ENCODE data around the gene NKAP. TPM values are rescaled to one million over a fixed set of nuclear protein-coding genes. Genes with fewer than 3 reads are reported as not detected.
A peak's percentile ranks its signal among the peaks of the same experiment; 100 is the strongest.
"Not testable (repeated sequence)": the region's sequence is repeated elsewhere in the genome, so short reads cannot be mapped to it uniquely, and the experiment has no call there.

Gene NKAP
- total RNA-seq, 1 donor, result 3.9 TPM

DNA sequence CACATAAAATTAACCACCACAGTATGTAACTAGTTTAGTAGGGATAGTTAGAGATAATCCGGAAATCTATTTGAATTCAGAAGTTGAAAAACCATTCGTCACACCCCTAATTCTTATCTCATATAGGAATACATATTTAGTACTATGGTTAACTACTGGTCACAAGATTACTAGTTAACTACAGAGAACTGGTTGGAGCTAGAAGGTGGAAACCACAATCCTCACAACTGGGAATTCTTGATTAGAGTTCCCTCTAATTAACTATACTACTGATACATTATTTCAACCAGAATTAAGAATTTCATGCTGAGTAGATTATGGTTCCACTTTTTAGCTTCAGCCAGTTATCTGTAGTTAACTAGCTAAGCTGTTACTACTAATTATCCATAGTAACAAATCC lies 39.9 kb upstream of the NKAP start:
- no peak overlapping the region for H3K4me3 ChIP-seq (ENCODE audit: low read depth, low read length)
- TF ChIP-seq, protein P1, sequence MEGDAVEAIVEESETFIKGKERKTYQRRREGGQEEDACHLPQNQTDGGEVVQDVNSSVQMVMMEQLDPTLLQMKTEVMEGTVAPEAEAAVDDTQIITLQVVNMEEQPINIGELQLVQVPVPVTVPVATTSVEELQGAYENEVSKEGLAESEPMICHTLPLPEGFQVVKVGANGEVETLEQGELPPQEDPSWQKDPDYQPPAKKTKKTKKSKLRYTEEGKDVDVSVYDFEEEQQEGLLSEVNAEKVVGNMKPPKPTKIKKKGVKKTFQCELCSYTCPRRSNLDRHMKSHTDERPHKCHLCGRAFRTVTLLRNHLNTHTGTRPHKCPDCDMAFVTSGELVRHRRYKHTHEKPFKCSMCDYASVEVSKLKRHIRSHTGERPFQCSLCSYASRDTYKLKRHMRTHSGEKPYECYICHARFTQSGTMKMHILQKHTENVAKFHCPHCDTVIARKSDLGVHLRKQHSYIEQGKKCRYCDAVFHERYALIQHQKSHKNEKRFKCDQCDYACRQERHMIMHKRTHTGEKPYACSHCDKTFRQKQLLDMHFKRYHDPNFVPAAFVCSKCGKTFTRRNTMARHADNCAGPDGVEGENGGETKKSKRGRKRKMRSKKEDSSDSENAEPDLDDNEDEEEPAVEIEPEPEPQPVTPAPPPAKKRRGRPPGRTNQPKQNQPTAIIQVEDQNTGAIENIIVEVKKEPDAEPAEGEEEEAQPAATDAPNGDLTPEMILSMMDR (IDR thresholded peaks at IDR 0.05; ENCODE audit: insufficient read depth, low read depth, low read length), result no peak
- no peak for DNase-seq (ENCODE audit: low read depth)

DNA sequence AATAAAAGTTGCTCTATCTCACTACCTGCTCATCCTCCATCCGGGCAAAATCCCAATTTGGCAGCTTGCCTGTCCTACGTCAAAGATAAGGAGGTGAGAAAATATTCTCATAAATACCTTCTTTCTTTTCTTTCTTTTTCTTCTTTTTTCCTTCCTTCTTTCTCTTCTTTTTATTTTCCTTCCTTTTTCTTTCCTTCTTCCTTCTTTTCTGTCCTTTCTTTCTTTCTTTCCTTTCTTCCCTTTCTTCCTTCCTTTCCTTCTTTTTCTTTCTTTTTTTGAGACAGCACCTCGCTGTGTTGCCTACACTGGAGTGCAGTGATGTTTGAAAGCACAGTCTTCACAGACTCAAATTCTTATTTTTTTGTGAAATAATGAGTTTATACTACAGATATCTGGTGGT lies 38.6 kb upstream of the NKAP start:
- H3K4me3 ChIP-seq (ENCODE audit: low read depth, low read length), result no peak overlapping the region

DNA sequence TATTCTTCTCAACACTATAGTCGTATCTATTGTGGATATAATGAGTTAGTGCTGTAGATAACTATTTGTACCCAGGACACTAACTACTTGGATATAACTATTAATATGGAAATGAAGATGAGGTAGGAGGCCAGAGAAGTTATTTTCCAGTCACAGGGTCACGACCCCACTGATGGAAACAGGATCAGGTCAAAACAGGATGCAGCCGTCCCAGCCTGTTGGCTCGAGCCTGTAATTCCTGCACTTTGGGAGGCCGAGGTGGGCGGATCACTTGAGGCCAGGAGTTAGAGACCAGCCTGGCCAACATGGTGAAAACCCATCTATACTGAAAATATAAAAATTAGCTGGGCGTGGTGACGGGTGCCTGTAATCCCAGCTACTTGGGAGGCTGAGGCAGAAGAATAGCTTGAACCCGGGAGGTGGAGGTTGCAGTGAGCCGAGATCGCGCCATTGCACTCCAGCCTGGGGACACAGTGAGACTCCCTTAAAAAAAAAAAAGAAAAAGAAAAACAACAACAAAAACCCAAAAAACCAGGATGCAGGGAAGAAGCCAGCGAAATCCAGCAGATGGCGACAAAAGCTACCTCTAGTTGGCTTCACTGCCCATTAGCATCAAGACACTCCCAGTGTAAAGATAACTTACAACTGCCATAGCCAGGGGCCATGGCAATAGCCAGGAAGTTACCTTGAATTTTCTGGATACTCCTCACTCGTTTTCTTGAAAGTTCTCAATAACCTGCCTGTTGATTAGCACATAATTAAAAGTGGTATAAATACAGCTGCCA lies 37.9 kb upstream of the NKAP start:
- TF ChIP-seq, protein P1 (IDR thresholded peaks at IDR 0.05; ENCODE audit: insufficient read depth, low read depth, low read length), result peak; percentile 54
- peak; percentile 18 for DNase-seq (ENCODE audit: low read depth)
- no peak overlapping the region for H3K4me3 ChIP-seq (ENCODE audit: low read depth, low read length)

More for the DNA sequence above, 38.6 kb upstream of the NKAP start:
- TF ChIP-seq, protein P1 (IDR thresholded peaks at IDR 0.05; ENCODE audit: insufficient read depth, low read depth, low read length), result no peak
- DNase-seq (ENCODE audit: low read depth), result no peak

DNA sequence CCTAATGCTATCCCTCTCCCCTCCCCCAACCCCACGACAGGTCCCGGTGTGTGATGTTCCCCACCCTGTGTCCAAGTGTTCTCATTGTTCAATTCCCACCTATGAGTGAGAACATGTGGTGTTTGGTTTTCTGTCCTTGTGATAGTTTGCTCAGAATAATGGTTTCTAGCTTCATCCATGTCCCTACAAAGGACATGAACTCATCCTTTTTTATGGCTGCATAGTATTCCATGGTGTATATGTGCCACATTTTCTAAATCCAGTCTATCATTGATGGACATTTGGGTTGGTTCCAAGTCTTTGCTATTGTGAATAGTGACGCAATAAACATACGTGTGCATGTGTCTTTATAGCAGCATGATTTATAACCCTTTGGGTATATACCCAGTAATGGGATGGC lies 33.6 kb upstream of the NKAP start:
- not testable (repeated sequence) for H3K4me3 ChIP-seq (ENCODE audit: low read depth, low read length); DNase-seq (ENCODE audit: low read depth)

DNA sequence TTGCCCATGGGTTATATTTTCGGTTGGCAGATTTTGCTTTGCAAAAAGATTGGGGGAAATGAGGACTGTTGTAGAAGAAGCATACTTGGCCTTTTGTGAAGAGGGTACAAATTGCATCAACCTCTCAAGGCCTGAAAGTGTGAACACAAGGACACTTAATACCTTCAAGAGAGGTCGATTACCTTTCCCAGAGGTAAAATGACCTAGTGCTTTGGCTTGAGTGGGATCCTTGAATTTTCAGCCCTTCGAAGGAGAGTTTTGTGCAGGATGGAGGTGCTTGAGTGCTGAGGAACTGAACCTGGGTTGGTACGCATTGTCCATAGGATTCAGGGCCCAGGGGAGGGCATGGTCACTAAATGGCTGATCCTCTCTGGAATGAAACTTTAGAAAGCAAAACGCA lies 27.6 kb upstream of the NKAP start:
- no peak for DNase-seq (ENCODE audit: low read depth)
- no peak overlapping the region for H3K4me3 ChIP-seq (ENCODE audit: low read depth, low read length)
- TF ChIP-seq, protein P1 (IDR thresholded peaks at IDR 0.05; ENCODE audit: insufficient read depth, low read depth, low read length), result no peak

DNA sequence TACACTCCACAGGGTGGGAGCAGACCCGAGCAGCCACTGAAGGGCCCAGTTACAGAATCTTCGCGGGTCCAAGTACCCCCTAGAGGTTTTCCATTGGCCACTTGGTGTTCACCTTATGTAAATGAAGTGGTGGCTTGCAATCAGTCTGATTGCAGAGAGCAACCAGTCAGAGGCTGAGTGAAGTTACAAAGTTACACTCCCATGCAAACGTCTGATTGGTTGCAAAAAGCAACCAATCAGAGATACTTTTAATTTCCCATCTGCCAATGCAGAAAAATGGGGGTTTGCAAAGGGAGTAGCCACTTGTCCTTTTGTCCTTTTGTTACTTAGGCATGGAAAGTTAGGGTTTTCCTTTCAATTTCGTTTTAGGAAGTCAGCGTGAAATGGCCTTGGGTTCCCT lies 27.0 kb upstream of the NKAP start:
- TF ChIP-seq, protein P1 (IDR thresholded peaks at IDR 0.05; ENCODE audit: insufficient read depth, low read depth, low read length), result no peak
- no peak overlapping the region for H3K4me3 ChIP-seq (ENCODE audit: low read depth, low read length)
- no peak for DNase-seq (ENCODE audit: low read depth)

DNA sequence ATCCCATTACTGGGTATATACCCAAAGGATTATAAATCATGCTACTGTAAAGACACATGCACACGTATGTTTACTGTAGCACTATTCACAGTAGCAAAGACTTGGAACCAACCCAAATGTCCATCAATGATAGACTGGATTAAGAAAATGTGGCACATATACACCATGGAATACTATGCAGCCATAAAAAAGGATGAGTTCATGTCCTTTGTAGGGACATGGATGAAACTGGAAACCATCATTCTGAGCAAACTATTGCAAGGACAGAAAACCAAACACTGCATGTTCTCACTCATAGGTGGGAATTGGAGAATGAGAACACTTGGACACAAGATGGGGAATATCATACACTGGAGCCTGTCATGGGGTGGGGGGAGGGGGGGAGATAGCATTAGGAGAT lies 23.3 kb upstream of the NKAP start:
- not testable (repeated sequence) for H3K4me3 ChIP-seq (ENCODE audit: low read depth, low read length); DNase-seq (ENCODE audit: low read depth)

DNA sequence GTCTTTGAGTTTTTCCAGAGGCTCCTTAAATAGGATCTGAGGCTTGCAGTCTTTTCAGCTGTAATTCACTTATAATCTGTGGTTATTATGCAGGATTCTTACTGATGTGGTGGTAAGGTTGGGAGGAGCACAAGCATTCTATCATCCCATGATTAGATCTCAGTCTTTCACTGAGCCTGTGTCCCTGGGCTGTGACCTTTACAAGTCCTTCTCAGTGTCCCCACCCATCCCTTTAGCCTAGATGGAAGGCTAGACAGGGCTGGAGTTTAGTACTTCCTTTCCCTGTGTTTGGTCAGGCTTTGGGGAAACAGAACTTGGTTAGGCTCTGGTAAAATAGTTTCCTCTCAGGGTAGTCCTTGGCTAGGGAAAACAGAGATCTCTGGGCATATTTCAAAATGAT lies 17.1 kb upstream of the NKAP start:
- TF ChIP-seq, protein P1 (IDR thresholded peaks at IDR 0.05; ENCODE audit: insufficient read depth, low read depth, low read length), result no peak
- DNase-seq (ENCODE audit: low read depth), result no peak
- no peak overlapping the region for H3K4me3 ChIP-seq (ENCODE audit: low read depth, low read length)

DNA sequence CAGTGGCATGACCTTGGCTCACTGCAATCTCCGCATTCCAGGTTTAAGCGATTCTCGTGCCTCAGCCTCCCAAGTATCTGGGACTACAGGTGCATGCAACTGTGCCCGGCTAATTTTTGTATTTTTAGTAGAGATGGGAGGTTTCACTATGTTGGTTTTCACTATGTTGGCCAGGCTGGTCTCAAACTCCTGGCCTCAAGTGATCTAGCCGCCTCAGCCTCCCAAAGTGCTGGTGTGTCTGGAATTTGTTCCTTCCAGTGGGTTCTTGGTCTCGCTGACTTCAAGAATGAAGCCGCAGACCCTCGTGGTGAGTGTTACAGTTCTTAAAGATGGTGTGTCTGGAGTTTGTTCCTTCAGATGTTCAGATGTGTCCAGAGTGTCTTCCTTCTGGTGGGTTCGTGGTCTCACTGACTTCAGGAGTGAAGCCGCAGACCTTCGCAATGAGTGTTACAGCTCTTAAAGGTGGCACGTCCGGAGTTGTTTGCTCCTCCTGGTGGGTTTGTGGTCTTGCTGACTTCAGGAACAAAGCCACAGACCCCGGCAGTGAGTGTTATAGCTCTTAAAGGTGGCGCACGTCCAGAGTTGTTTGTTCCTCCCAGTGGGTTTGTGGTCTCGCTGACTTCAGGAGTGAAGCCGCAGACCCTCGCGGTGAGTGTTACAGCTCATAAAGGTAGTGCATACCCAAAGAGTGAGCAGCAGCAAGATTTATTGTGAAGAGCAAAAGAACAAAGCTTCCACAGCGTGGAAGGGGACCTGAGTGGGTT lies 12.4 kb upstream of the NKAP start:
- DNase-seq (ENCODE audit: low read depth); H3K4me3 ChIP-seq (ENCODE audit: low read depth, low read length): not testable (repeated sequence)

All from fibroblast of villous mesenchyme (primary cell).